KOPT-K1 (cell line): ENCODE measurements around the gene LRRC10.

Source experiments
- H3K27ac ChIP-seq: fragments of 200-600 bp; sonication (generic); 2 replicates; pipeline ENCODE4 v1.5.1; 2016; ENCODE audit warnings: antibody characterized with exemption, mild to moderate bottlenecking, low read depth, low read length; ENCODE audit not compliant: poor library complexity, severe bottlenecking
- H3K36me3 ChIP-seq: fragments of 200-600 bp; sonication (generic); 2 replicates; pipeline ENCODE4 v1.5.1; 2017; ENCODE audit warnings: antibody characterized with exemption, mild to moderate bottlenecking, low read length, moderate library complexity; ENCODE audit not compliant: insufficient read depth
- H3K9me3 ChIP-seq: fragments of 200-600 bp; sonication (generic); 2 replicates; pipeline ENCODE4 v1.5.1; 2017; ENCODE audit warnings: antibody characterized with exemption, low read length, mild to moderate bottlenecking; ENCODE audit not compliant: insufficient read depth, poor library complexity, severe bottlenecking

The LRRC10 gene, protein sequence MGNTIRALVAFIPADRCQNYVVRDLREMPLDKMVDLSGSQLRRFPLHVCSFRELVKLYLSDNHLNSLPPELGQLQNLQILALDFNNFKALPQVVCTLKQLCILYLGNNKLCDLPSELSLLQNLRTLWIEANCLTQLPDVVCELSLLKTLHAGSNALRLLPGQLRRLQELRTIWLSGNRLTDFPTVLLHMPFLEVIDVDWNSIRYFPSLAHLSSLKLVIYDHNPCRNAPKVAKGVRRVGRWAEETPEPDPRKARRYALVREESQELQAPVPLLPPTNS

DNA sequence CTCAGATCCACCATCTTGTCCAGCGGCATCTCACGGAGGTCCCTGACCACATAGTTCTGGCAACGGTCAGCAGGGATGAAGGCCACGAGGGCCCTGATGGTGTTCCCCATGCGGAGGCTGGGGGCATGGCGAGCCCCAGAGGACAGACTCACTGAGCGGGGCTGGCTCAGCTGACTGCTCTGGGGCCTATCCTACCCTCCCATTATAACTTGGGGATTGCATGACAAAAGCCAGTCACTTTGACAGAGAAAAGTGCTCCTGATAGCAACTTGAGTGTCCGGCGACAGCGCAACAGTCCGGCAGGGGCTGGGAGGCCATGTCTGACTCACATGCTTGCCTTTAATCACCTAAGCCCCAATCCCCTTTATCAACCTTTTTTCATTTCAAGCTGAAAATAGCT is at the start of gene LRRC10:
TSS of gene LRRC10 (minus strand) at position 179 of the 400 bp plus-strand sequence. CDS start at position 110, 69 bp downstream.
- no peak within 1 kb of the TSS for H3K27ac ChIP-seq
- H3K9me3 ChIP-seq, result no peaks in the 10 kb centered on the region
- H3K36me3 ChIP-seq, result no peaks in the 10 kb centered on the region

DNA sequence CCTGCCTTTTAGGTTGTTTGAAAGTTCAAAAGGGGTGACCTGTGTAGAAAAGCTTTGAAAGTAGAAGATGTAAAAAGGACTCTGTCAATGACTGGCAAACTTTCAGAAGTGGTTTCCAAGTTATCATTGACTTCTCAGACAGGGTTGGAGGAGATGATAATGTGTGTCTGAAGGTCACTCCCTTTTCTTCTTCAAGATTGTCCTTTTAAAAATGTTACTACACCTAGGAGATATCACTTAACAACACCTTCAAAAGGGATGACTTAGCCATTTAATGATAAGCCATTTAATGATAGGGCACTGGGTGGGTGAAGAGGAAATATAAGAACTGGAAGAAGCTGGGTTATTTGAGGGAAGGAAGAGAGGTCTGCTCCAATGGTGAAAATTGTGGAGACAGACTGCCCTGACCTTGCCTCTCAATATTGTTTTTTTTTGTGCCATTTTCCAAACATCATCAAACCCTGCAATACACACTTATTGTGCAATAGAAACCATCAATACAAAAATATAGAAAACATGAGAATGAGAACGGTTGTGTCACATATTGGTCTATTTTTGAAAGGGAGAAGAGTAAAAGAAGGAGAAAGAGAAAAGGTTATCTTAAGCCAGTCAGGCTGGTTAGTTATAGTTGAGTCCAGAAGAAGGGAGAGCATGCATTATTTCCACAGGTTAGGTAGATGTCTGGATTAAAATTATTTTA is 49.6 kb upstream of the LRRC10 start:
- Histone ChIP-seq H3K9me3 (no peaks in the 10 kb centered on the region), H3K27ac (no peak overlapping the region), H3K36me3 (no peaks in the 10 kb centered on the region)

DNA sequence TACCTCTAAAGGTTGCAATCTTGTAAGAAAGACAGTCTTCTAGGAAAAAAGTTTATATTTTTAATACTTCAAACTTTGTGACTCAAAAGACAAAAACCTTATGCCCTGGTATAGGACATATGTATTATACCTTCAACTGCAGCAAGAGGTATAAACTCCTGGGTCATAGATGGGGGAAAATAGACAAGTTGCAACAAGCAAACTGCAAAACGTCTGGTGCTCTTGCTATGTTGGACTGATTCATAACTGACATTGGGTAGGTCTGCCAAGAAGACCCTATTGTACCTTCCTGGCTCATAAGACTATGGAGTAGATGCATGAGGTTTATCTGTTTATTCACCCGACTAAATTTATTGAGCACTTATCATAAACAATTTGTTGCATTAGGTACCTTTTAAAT is 47.5 kb upstream of the LRRC10 start:
- H3K36me3 ChIP-seq, result no peaks in the 10 kb centered on the region
- H3K27ac ChIP-seq, result no peak overlapping the region
- no peaks in the 10 kb centered on the region for H3K9me3 ChIP-seq

DNA sequence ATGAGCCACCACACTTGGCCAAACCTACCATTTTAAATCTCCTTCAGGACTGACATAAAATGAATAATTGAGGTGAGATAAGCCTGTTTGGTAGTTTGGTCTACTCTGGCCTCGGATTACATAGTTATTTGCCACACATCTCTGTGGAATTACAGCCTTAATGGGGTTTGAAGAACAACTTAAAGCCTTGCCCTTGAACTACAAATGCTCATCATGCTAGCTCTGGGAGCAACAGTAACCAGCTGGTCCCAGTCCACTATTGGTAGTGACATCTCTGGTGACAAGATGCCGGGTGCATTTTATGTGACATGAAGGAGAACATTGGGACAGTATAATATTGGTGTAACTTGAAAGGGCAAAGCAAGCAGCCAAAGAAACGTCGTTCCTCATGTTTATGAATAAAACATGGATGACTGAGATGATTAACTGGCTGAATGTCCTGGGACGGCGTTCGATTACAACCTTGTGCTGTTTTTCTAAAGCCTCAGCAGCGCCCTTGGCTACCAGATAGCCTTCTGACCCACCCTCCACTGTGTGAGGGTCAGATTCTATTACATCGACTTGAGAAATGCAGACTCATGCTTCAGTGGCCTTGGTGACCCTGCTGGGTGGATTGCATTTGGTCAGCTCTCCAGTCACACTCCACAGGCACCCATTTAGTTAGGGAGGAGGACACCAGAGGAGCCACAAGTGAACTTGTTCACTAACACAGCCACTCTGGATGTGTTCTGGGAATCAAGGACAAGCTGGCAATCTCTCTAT is 46.9 kb upstream of the LRRC10 start:
- no peaks in the 10 kb centered on the region for H3K36me3 ChIP-seq
- H3K9me3 ChIP-seq, result no peaks in the 10 kb centered on the region
- no peak overlapping the region for H3K27ac ChIP-seq

DNA sequence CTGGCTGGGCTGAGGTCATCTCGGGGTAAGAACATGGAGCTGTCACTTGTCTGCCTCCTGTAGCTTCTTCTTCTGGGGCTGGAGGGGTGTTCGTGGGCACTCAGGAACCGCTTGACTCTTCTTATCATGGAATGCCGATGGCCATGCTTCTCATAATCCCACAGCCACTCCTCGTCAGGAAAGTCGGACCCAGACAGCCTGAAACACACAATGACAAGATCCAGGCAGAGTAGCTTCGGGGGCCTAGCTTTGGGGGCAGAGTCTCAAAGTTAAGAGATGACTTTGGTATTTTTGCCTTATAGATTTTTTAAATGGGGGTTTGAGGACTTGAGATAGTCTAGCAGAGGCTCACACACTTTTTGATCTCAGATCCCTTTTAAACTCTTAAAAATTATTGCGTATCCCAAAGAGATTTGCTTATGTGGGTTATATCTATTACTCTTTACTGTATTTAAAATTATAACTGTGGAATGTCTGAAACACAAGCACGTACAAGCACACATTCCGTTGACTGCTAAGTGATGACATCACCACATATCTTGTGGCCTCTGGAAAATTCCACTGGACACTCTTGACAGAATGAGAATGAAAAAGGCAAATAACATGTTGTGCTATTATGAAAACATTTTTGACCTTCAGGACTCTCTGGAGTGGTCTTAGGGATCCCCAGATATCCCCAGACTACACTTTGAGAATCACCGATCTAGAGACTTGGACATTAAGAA is 45.1 kb upstream of the LRRC10 start:
- no peaks in the 10 kb centered on the region for H3K36me3 ChIP-seq
- H3K27ac ChIP-seq, result no peak overlapping the region
- H3K9me3 ChIP-seq, result no peaks in the 10 kb centered on the region

DNA sequence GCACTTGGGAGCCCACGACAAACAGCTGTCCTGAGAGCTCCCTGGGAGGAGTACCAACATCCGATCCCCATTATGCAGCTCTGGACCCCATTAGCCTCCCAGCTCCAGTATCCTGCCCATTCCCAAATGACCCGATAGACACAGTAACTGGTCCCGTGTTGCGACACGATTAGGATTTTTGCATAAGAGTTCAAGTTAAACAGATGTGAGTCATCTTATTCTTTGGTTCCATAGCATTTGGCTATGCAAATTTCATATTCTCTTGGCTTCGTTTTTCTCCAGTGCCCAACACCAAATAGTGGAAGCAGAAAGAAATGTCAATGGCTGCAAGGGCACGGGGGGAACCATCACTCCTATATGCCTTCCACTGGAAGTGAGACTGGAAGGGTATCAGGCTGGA is 43.0 kb upstream of the LRRC10 start:
- H3K27ac ChIP-seq, result no peak overlapping the region

DNA sequence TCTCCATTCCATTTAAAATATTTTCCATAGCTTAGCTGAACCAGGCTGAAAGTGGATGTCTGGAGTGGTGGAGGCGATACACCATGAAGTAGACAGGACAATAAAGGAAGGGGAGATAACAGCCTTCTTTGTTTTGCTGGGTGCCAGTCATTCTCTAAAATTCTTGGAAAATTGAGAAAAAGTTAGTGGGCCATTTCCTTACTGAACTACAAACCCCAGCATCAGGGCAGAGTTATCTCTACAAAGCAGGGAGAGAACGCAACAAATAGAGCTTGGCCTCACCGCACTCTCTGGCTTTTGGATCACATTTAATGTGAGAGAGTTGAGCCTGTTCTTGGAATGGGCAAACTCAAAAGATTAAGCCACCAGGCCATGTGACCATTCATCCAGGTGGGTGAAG is 41.2 kb upstream of the LRRC10 start:
- no peak overlapping the region for H3K27ac ChIP-seq
- no peaks in the 10 kb centered on the region for H3K9me3 ChIP-seq
- H3K36me3 ChIP-seq, result no peaks in the 10 kb centered on the region

More for the DNA sequence above, 43.0 kb upstream of the LRRC10 start:
- Histone ChIP-seq H3K9me3 (no peaks in the 10 kb centered on the region), H3K36me3 (no peaks in the 10 kb centered on the region)

DNA sequence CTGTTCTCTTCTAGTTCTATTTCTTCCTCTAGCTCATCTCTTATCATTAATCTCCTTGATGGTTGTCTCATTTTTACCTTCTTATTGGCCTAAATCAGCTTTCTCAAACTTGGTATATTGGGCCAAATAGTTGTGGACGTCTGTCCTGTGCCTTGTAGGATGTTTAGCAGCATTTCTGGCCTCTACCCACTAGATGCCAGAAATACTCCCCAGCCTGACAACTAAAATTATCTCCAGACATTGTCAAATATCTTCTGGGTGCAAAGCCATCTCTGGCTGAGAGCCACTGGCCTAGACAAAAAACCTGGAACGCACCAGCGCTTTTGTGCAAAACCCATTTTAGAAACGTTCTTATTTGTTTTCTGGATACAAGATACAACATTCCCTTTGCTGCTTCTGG is 38.8 kb upstream of the LRRC10 start:
- Histone ChIP-seq H3K9me3 (no peaks in the 10 kb centered on the region), H3K36me3 (no peaks in the 10 kb centered on the region), H3K27ac (no peak overlapping the region)

DNA sequence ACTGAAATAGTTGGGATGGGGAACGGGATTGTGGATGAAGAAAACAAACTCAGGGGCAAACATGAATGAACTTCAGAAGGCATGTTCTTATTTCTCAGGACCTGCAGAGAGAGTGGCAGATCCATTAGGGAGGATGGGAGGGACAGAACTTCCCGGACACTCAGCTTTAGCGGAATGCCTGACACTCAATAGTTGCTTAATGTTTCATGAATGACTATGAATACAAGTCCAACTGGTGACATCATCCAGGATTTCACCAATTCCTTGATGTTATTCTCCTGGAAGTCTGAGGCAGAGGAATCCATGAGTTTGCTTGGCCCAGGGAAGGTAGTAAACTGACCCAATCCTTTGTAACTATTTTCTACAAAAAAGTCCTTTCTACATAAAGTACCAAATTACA is 37.8 kb upstream of the LRRC10 start:
- Histone ChIP-seq H3K36me3 (no peaks in the 10 kb centered on the region), H3K9me3 (no peaks in the 10 kb centered on the region), H3K27ac (no peak overlapping the region)

DNA sequence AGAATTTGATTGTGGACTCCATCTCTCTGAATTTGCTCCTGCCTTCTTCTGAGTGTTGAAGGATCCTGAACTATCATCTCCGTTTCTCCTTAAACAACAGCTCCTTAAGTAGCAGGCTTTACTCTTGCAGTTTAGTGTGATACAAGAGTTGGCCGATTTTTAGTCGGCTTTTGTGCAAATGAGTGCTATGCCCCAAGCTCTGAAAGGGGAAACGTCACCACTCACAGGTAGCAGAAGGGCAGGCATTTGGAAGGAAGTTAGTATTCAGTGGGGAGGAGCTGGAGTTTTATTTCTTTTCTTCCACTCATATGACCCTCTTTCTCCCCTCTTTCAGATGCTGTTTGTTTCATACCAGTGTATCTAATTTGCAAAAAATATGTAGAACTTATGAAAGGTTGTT is 36.5 kb upstream of the LRRC10 start:
- Histone ChIP-seq H3K9me3 (no peaks in the 10 kb centered on the region), H3K36me3 (no peaks in the 10 kb centered on the region), H3K27ac (no peak overlapping the region)

DNA sequence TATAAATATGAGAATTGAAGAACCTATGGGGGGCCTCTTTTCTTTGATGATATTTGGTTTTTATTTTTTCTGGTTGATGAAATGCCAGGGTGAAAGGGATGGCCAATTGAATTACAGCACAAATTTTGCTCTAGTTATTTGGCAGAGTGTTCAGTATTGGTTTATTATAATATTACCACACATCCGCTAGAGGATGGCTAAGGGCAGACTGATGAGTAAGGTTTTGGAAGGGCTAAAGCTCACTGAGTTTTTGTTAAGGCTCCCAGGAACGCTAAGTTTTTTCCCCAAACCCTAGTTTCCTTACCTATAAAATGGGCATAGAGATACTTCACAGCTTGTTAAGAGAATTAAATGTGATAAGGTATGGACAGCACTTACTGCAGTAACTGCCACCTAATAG is 34.3 kb upstream of the LRRC10 start:
- Histone ChIP-seq H3K9me3 (no peaks in the 10 kb centered on the region), H3K36me3 (no peaks in the 10 kb centered on the region), H3K27ac (no peak overlapping the region)

DNA sequence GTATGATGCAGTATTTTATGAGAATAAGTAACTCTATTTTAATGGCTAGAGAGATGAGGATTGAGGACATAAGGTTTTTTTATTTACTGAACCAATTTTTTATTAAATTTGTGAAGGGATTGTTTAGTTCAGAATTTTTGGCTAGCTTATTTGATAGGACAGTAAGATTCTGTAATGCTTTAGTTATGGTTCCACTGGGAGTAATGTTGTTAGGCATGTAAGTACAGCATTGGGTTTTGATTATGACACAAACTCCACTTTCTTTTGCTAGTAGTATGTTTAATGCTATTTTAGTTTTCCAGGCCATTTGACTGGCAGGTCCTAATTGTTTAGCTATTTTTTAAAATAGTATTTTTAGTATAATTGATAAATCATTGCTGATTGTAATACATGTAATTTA is 33.8 kb upstream of the LRRC10 start:
- no peak overlapping the region for H3K27ac ChIP-seq
- no peaks in the 10 kb centered on the region for H3K36me3 ChIP-seq
- no peaks in the 10 kb centered on the region for H3K9me3 ChIP-seq

DNA sequence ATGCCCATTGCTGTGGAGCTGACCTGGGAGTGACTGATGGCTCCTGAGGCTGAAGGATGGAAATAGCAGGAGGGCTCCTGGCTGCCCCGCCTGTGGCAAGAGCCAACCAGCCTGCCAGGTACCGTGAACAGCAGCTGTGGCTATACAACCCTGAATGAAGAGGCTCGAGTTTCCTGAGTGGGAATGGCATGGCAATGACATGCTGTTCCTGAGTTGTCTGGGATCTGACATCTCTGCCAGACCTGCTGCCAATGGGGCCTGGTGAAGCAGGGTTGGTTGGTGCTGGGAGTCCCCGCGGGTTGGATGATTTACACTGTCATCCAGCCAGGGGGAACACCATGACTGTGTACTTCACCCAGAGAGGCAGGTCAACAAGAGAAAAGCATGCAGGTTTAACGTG is 31.8 kb upstream of the LRRC10 start:
- H3K36me3 ChIP-seq, result no peaks in the 10 kb centered on the region
- H3K9me3 ChIP-seq, result no peaks in the 10 kb centered on the region

DNA sequence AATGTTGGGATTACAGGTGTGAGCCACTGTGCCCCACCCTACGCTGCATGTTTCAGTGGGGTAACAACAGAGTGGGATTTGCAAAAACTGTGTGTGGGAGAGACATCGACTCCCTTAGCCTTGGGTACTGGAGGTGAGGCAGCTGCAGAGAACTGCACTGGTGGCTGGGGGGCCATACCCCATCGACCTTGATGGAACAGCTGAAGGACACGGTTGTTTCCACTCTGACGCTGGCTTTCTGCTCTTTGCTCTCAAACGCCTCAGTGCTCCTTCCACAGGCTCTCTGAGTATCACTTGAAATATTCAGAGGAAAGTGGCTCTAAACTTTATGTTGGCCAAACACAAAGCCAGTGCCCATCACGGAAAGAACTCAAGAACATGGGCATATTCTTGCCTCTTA is 30.8 kb upstream of the LRRC10 start:
- no peaks in the 10 kb centered on the region for H3K9me3 ChIP-seq
- no peak overlapping the region for H3K27ac ChIP-seq
- no peaks in the 10 kb centered on the region for H3K36me3 ChIP-seq

More for the DNA sequence above, 31.8 kb upstream of the LRRC10 start:
- no peak overlapping the region for H3K27ac ChIP-seq
